Neuronal stem cell (in vitro differentiated cells): ENCODE measurements around the gene BRI3BP.
A peak's percentile ranks its signal among the peaks of the same experiment; 100 is the strongest.

ENCODE experiments used
- DNase-seq: peaks from one replicate; pipeline ENCODE4 v3.0.0-alpha.2; 2013; ENCODE audit warnings: low spot score
- H2AFZ ChIP-seq: one replicate; pipeline ENCODE4 v1.6.1; 2013; ENCODE audit warnings: mild to moderate bottlenecking, low read length, inconsistent platforms
- H2AK5ac ChIP-seq: 2 replicates; pipeline ENCODE4 v1.6.1; 2013; ENCODE audit warnings: low read depth, mild to moderate bottlenecking, inconsistent platforms, low read length, moderate library complexity, mixed read lengths
- H2BK120ac ChIP-seq: 2 replicates; pipeline ENCODE4 v1.6.1; 2013; ENCODE audit warnings: low read depth, mild to moderate bottlenecking, inconsistent platforms, low read length, moderate library complexity, mixed read lengths
- H2BK12ac ChIP-seq: one replicate; pipeline ENCODE4 v1.6.1; 2013; ENCODE audit warnings: low read length, inconsistent platforms
- H2BK15ac ChIP-seq: 2 replicates; pipeline ENCODE4 v1.6.1; 2013; ENCODE audit warnings: mild to moderate bottlenecking, low read length, inconsistent platforms, mixed read lengths
- H2BK5ac ChIP-seq: one replicate; pipeline ENCODE4 v1.6.1; 2013; ENCODE audit warnings: inconsistent platforms, mild to moderate bottlenecking, low read length, moderate library complexity
- H3K14ac ChIP-seq: one replicate; pipeline ENCODE4 v1.6.1; 2013; ENCODE audit warnings: low read length, inconsistent platforms
- H3K18ac ChIP-seq: 2 replicates; pipeline ENCODE4 v1.6.1; 2013; ENCODE audit warnings: low read length, inconsistent platforms
- H3K23ac ChIP-seq: 2 replicates; pipeline ENCODE4 v1.6.1; 2013; ENCODE audit warnings: low read depth, mild to moderate bottlenecking, mixed read lengths, low read length, inconsistent platforms; ENCODE audit not compliant: poor library complexity
- H3K27ac ChIP-seq: replicated peaks from 3 replicates; pipeline ENCODE4 v1.5.1; 2013; ENCODE audit warnings: low read length, inconsistent platforms
- H3K27me3 ChIP-seq, 3 experiments: 2 replicates each; pipeline ENCODE4 v1.6.1; 2013; ENCODE audit warnings: low read length in 3 of 3, mild to moderate bottlenecking in 2 of 3, inconsistent platforms in 1 of 3, low read depth in 1 of 3, mixed read lengths in 1 of 3, moderate library complexity in 1 of 3; ENCODE audit not compliant: control insufficient read depth in 3 of 3, insufficient read depth in 3 of 3
- H3K36me3 ChIP-seq, 2 donors: replicated peaks in 1 of 2; 2 replicates each; pipeline ENCODE4 v1.6.1; 2013; ENCODE audit warnings: low read length in 2 of 2; ENCODE audit not compliant: control insufficient read depth in 2 of 2, insufficient read depth in 2 of 2
- H3K4ac ChIP-seq: 2 replicates; pipeline ENCODE4 v1.6.1; 2013; ENCODE audit warnings: inconsistent platforms, mild to moderate bottlenecking, low read length, moderate library complexity
- H3K4me1 ChIP-seq, 2 donors: 1 replicate in 1 of 2; 2 replicates in 1 of 2; pipeline ENCODE4 v1.6.1; 2013; ENCODE audit warnings: low read length in 2 of 2, low read depth in 1 of 2; ENCODE audit not compliant: control insufficient read depth in 2 of 2, insufficient read depth in 1 of 2
- H3K4me2 ChIP-seq: one replicate; pipeline ENCODE4 v1.6.1; 2013; ENCODE audit warnings: mild to moderate bottlenecking, low read length, inconsistent platforms; ENCODE audit not compliant: insufficient read depth, poor library complexity, severe bottlenecking
- H3K4me3 ChIP-seq, 2 donors: 2 replicates each; pipeline ENCODE4 v1.5.1; 2013; ENCODE audit warnings: low read length in 2 of 2, mild to moderate bottlenecking in 2 of 2, inconsistent platforms in 1 of 2, moderate library complexity in 1 of 2
- H3K79me1 ChIP-seq: one replicate; pipeline ENCODE4 v1.6.1; 2013; ENCODE audit warnings: low read depth, mild to moderate bottlenecking, inconsistent platforms, low read length, moderate library complexity
- H3K9ac ChIP-seq: one replicate; pipeline ENCODE4 v1.6.1; 2013; ENCODE audit warnings: mild to moderate bottlenecking, low read depth, low read length, inconsistent platforms; ENCODE audit not compliant: poor library complexity
- H3K9me3 ChIP-seq, 2 donors: replicated peaks in 1 of 2; 2 replicates each; pipeline versions ENCODE3 to v1.6.1; 2013; ENCODE audit warnings: low read length in 2 of 2, mild to moderate bottlenecking in 2 of 2, inconsistent platforms in 1 of 2, low read depth in 1 of 2, mixed read lengths in 1 of 2, moderate library complexity in 1 of 2; ENCODE audit not compliant: control insufficient read depth in 2 of 2, insufficient read depth in 1 of 2
- H4K8ac ChIP-seq: one replicate; pipeline ENCODE4 v1.6.1; 2013; ENCODE audit warnings: low read depth, mild to moderate bottlenecking, inconsistent platforms, low read length, moderate library complexity
- H4K91ac ChIP-seq: one replicate; pipeline ENCODE4 v1.6.1; 2013; ENCODE audit warnings: low read length, low read depth, mild to moderate bottlenecking, inconsistent platforms; ENCODE audit not compliant: poor library complexity
- WGBS, 2 donors: extraction: QIAGEN DNeasy Blood & Tissue Kit; methylation state at CpG; one replicate each; pipeline ENCODE4 v1.1.7; 2013; ENCODE audit warnings: missing lambda C conversion rate in 2 of 2, mixed read lengths in 1 of 2; ENCODE audit not compliant: insufficient read length in 2 of 2, insufficient replicate concordance in 1 of 2; ENCODE audit errors: extremely low coverage in 2 of 2; 5-methylcytosine and 5-hydroxymethylcytosine counted together

BRI3BP gene

DNA sequence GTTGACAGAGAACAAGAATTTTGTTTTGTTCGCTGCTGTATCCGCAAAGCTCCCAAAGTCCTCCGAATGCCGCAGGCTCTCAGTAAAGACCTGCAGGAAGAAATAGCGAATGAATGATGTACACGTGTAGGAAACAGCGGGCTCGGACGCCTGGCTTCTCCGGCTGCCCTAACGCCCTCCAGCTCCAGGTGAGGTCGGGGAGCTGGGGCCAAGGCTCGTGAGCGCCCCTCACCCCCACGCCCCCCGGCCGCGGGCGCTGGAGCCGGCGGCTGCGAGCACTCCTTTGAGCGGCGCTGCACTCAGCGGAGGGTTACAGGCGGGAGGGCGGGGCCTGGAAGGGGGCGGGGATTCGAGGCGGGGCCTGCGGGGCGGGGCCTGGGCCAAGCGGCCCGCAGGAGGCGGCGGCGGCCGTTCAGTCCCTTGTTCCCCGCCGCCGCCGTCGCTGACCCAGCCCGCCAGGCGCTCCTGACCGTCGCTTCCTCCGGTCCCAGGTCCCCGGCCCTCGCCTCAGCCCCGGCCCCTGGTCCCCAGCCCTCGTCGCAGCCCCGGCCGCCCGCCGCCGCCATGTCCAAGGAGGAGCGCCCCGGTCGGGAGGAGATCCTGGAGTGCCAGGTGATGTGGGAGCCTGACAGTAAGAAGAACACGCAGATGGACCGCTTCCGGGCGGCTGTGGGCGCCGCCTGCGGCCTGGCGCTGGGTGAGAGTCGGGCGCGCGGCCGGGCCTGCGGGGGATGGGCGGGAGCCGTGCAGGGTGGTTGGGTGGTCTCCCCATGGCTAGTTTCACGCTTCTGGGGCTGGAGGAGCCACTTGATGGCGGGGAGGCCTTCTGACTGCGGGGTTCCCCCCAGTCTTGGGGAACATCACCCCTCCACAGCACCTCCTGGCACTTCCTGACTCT lies 71.8 kb downstream of the BRI3BP start, which contains the start of gene AACS:
Gene AACS, plus strand, starts transcription at position 415 of the 898 bp plus-strand sequence. Its CDS starts 150 bp downstream, at position 565.
- H2BK12ac ChIP-seq = no peak within 1 kb of the TSS
- H3K23ac ChIP-seq = peak within 1 kb of the TSS; percentile 89
- peak within 1 kb of the TSS; percentile 88 for H3K9ac ChIP-seq
- H2BK5ac ChIP-seq = peak within 1 kb of the TSS; percentile 56
- no peak within 1 kb of the TSS for H2BK15ac ChIP-seq
- no peak within 1 kb of the TSS for H3K4ac ChIP-seq
- H3K9me3 ChIP-seq = peaks cover 0 to 5% of the 10 kb centered on the region in 2 donors
- H2BK120ac ChIP-seq = peak within 1 kb of the TSS; percentile 47
- peak within 1 kb of the TSS; percentile 100 for H2AFZ ChIP-seq
- H3K27me3 ChIP-seq = peaks cover 0 to 17% (median 0%) of the 10 kb centered on the region in 3 experiments
- peak within 1 kb of the TSS; percentile 69 to 87 for H3K4me3 ChIP-seq
- H4K8ac ChIP-seq = no peak within 1 kb of the TSS
- peaks cover 0 to 7% of the 10 kb centered on the region in 2 donors for H3K36me3 ChIP-seq
- no CpG with 5 or more reads among the region's 80 CpGs for WGBS, 2 donors
- peak; percentile 85 for DNase-seq
- peak within 1 kb of the TSS; percentile 98 for H3K18ac ChIP-seq
- peak within 1 kb of the TSS; percentile 89 for H2AK5ac ChIP-seq
- peaks cover 12 to 15% of the 10 kb centered on the region in 2 donors for H3K4me1 ChIP-seq
- H3K79me1 ChIP-seq = peaks cover 7% of the 10 kb centered on the region
- H3K27ac ChIP-seq = no peak within 1 kb of the TSS
- H3K14ac ChIP-seq = peak within 1 kb of the TSS; percentile 94
- H4K91ac ChIP-seq = no peak within 1 kb of the TSS
- H3K4me2 ChIP-seq = peak within 1 kb of the TSS; percentile 77

DNA sequence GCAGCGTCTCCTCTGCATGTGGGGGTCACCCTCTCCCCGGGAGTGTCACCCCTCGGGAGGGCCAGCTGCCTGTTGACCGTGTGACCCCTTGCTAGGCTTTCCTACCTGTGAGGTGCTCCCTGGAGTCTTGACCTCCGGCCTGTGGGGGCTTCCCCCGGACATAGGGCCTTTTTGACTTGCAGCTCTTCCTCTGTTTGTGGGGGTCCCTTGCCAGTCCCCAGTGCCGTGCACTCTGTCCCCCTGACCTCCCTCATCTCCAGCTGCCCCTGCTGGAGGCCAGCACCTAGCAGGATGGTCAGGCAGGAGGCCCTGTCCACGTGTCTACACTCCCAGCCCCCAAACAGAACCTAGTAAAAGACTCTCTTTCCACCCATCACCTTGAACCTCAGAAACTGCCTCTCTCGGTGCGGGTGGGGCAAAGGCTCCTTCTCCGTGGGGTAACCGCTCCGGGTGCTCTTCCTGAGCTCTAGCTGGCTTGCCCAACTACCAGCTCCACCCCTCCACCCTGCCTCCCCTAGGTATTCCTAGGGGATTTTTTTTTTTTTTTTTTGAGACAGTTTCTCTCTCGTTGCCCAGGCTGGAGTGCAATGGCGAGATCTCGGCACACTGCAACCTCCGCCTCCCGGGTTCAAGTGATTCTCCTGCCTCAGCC lies 72.6 kb downstream of the BRI3BP start:
- peak overlapping the region; percentile 94 for H3K14ac ChIP-seq
- peak overlapping the region; percentile 100 for H2AFZ ChIP-seq
- H3K9ac ChIP-seq = peak overlapping the region; percentile 88
- H3K9me3 ChIP-seq = peaks cover 0 to 3% of the 10 kb centered on the region in 2 donors
- H2AK5ac ChIP-seq = peak overlapping the region; percentile 89
- H3K23ac ChIP-seq = peak overlapping the region; percentile 89
- no peak overlapping the region for H3K27ac ChIP-seq
- peaks cover 12 to 15% of the 10 kb centered on the region in 2 donors for H3K4me1 ChIP-seq
- H3K18ac ChIP-seq = peak overlapping the region; percentile 98
- peaks cover 0 to 15% (median 0%) of the 10 kb centered on the region in 3 experiments for H3K27me3 ChIP-seq
- H2BK15ac ChIP-seq = no peak overlapping the region
- H2BK5ac ChIP-seq = peak overlapping the region; percentile 56
- H3K79me1 ChIP-seq = peaks cover 7% of the 10 kb centered on the region
- H4K91ac ChIP-seq = no peak overlapping the region
- no peak overlapping the region for H2BK120ac ChIP-seq
- peak overlapping the region; percentile 75 for H3K4me2 ChIP-seq
- H3K4me3 ChIP-seq = peak overlapping the region; percentile 69 to 87
- no peak overlapping the region for H4K8ac ChIP-seq
- WGBS, 2 donors = no CpG with 5 or more reads among the region's 18 CpGs
- no peak overlapping the region for H2BK12ac ChIP-seq
- no peak for DNase-seq
- no peak overlapping the region for H3K4ac ChIP-seq
- H3K36me3 ChIP-seq = peaks cover 0 to 12% of the 10 kb centered on the region in 2 donors

GRCh38 chr12:125068391-125068790 lies 74.9 kb downstream of the BRI3BP start:
- Histone ChIP-seq H3K23ac (no peak overlapping the region), H3K27me3 (peaks cover 0 to 8% (median 0%) of the 10 kb centered on the region in 3 experiments), H3K27ac (no peak overlapping the region), H3K9ac (no peak overlapping the region), H2BK12ac (no peak overlapping the region), H3K18ac (no peak overlapping the region), H3K14ac (no peak overlapping the region), H3K4me2 (no peak overlapping the region), H4K91ac (no peak overlapping the region), H3K4ac (no peak overlapping the region), H2BK15ac (no peak overlapping the region), H3K4me3 (no peak overlapping the region), H3K79me1 (peaks cover 7% of the 10 kb centered on the region), H4K8ac (no peak overlapping the region), H3K36me3 (peaks cover 0 to 27% of the 10 kb centered on the region in 2 donors), H2BK5ac (no peak overlapping the region), H2AK5ac (no peak overlapping the region), H3K4me1 (peaks cover 12 to 15% of the 10 kb centered on the region in 2 donors), H2AFZ (no peak overlapping the region), H2BK120ac (no peak overlapping the region), H3K9me3 (no peaks in the 10 kb centered on the region)
- no peak for DNase-seq
- WGBS, 2 donors = no CpG with 5 or more reads among the region's 6 CpGs

DNA sequence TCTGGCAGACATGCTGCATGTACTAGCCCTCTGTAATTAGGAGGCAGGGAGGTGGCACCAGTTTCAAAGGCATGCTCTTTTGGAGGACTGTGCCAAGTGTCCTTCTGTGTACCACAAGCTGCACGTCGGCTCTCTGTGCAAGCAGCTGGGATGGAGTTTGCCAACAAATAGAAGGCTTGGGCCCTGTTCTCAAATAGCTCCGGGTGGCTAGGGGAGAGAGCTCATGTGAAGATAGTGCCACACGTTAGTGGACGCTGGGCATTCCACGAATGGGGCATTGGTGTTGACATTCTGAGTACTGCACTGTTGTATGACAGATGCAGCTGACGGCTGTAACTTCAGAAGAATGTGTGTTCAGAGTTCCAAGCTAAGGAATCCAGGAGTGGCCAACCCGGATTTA lies 76.2 kb downstream of the BRI3BP start:
- H2BK15ac ChIP-seq = no peak overlapping the region
- peaks cover 0 to 2% (median 0%) of the 10 kb centered on the region in 3 experiments for H3K27me3 ChIP-seq
- peaks cover 0 to 39% of the 10 kb centered on the region in 2 donors for H3K36me3 ChIP-seq
- H3K14ac ChIP-seq = no peak overlapping the region
- no CpG with 5 or more reads among the region's 8 CpGs for WGBS, 2 donors
- no peak overlapping the region for H2BK5ac ChIP-seq
- H3K9me3 ChIP-seq = no peaks in the 10 kb centered on the region
- no peak overlapping the region for H3K9ac ChIP-seq
- H2AK5ac ChIP-seq = peak overlapping the region; percentile 33
- H4K91ac ChIP-seq = no peak overlapping the region
- H4K8ac ChIP-seq = no peak overlapping the region
- H3K4me2 ChIP-seq = no peak overlapping the region
- H2BK120ac ChIP-seq = peak overlapping the region; percentile 35
- H2AFZ ChIP-seq = no peak overlapping the region
- no peak overlapping the region for H3K4me3 ChIP-seq
- no peak overlapping the region for H3K27ac ChIP-seq
- no peak overlapping the region for H3K4ac ChIP-seq
- H3K18ac ChIP-seq = peak overlapping the region; percentile 13
- H3K4me1 ChIP-seq = peaks cover 10 to 15% of the 10 kb centered on the region in 2 donors
- DNase-seq = no peak
- peaks cover 7% of the 10 kb centered on the region for H3K79me1 ChIP-seq
- H3K23ac ChIP-seq = no peak overlapping the region
- no peak overlapping the region for H2BK12ac ChIP-seq
